ENCODE measurements around the gene VSTM4.

Gene VSTM4

DNA sequence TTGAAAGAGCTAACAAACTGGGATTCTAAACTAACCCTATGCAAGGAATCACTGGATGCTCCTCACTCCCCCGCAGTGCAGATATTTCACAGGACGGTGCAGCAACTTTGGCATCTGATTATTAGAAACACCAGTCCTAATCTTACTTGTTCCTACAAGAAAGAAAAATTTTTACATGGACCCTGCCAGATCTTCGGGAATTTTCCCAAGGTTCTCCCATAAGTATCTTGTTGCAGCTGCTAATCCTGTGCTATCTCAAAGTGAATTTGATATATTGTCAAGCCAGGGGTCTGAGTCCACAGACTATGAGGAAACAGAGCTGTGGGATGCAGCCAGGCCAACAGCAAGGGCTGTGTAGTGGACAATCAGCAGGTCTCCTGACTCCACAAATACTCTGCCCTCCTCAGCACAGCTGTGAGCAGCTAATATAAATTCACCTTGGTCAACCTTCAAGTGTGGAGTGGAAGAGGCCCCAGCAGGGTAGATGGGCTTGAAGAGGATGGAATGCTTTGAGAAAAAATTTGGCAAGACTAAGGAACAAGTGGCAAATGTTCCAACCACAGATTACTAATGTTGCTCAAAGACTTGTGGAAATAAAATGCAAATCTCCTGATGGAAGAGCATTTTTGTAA, 25.6 kb downstream of the VSTM4 start:
- Histone ChIP-seq H2BK120ac (ENCODE audit: low read depth, low read length) (no peak overlapping the region), H3K79me1 (replicated peaks; ENCODE audit: low read length, poor library complexity, severe bottlenecking) (no peaks in the 10 kb centered on the region), H4K91ac (ENCODE audit: low read length) (no peak overlapping the region), H3K4ac (ENCODE audit: low read depth in 1 of 2, low read length in 2 of 2) (no peak overlapping the region), H3K4me2 (ENCODE audit: low read length, poor library complexity, severe bottlenecking) (no peak overlapping the region), H3K9me3 (ENCODE audit: control insufficient read depth, low read length) (peaks cover 18% of the 10 kb centered on the region), H3K23ac (ENCODE audit: low read length in 2 of 2) (no peak overlapping the region), H4K8ac (ENCODE audit: low read length) (no peak overlapping the region), H3K27ac (ENCODE audit: low read length, poor library complexity, severe bottlenecking) (no peak overlapping the region), H3K36me3 (ENCODE audit: control insufficient read depth in 1 of 2, insufficient read depth in 2 of 2, low read depth in 1 of 2, low read length in 2 of 2) (peaks cover 0 to 25% of the 10 kb centered on the region in 2 experiments), H2AFZ (ENCODE audit: low read depth, low read length) (no peak overlapping the region), H3K4me1 (ENCODE audit: control insufficient read depth, insufficient read depth, low read depth, low read length) (no peaks in the 10 kb centered on the region), H2BK5ac (ENCODE audit: low read depth, low read length, poor library complexity, severe bottlenecking) (no peak overlapping the region), H2AK5ac (ENCODE audit: low read length, severe bottlenecking) (no peak overlapping the region), H3K27me3 (ENCODE audit: control insufficient read depth in 1 of 2, insufficient read depth in 1 of 2, low read length in 2 of 2) (no peaks in the 10 kb centered on the region), H3K9ac (ENCODE audit: low read length) (no peak overlapping the region), H3K18ac (ENCODE audit: low read depth in 1 of 2, low read length in 2 of 2) (no peak overlapping the region), H2BK15ac (ENCODE audit: low read depth, poor library complexity, severe bottlenecking) (no peak overlapping the region), H3K14ac (ENCODE audit: low read length in 2 of 2) (no peak overlapping the region), H3K4me3 (ENCODE audit: insufficient read depth in 1 of 2, low read depth in 1 of 2, low read length in 2 of 2) (no peak overlapping the region), H2BK12ac (ENCODE audit: low read length in 2 of 2) (no peak overlapping the region)
- peak; percentile 0 for DNase-seq
- 82% methylated on average over 3 of the region's 3 CpGs for WGBS

- Histone ChIP-seq H3K79me1 (replicated peaks; ENCODE audit: low read length, poor library complexity, severe bottlenecking) (no peaks in the 10 kb centered on the region), H4K91ac (ENCODE audit: low read length) (no peak overlapping the region), H3K4me2 (ENCODE audit: low read length, poor library complexity, severe bottlenecking) (no peak overlapping the region), H3K9me3 (ENCODE audit: control insufficient read depth, low read length) (peaks cover 18% of the 10 kb centered on the region), H3K4me3 (ENCODE audit: insufficient read depth in 1 of 2, low read depth in 1 of 2, low read length in 2 of 2) (no peak overlapping the region), H2BK120ac (ENCODE audit: low read depth, low read length) (no peak overlapping the region), H2BK12ac (ENCODE audit: low read length in 2 of 2) (no peak overlapping the region), H3K18ac (ENCODE audit: low read depth in 1 of 2, low read length in 2 of 2) (no peak overlapping the region), H2AFZ (ENCODE audit: low read depth, low read length) (no peak overlapping the region), H3K9ac (ENCODE audit: low read length) (no peak overlapping the region), H3K4me1 (ENCODE audit: control insufficient read depth, insufficient read depth, low read depth, low read length) (no peaks in the 10 kb centered on the region), H3K4ac (ENCODE audit: low read depth in 1 of 2, low read length in 2 of 2) (no peak overlapping the region), H2AK5ac (ENCODE audit: low read length, severe bottlenecking) (no peak overlapping the region), H4K8ac (ENCODE audit: low read length) (no peak overlapping the region), H2BK15ac (ENCODE audit: low read depth, poor library complexity, severe bottlenecking) (no peak overlapping the region), H3K36me3 (ENCODE audit: control insufficient read depth in 1 of 2, insufficient read depth in 2 of 2, low read depth in 1 of 2, low read length in 2 of 2) (peaks cover 0 to 30% of the 10 kb centered on the region in 2 experiments), H2BK5ac (ENCODE audit: low read depth, low read length, poor library complexity, severe bottlenecking) (no peak overlapping the region), H3K27me3 (ENCODE audit: control insufficient read depth in 1 of 2, insufficient read depth in 1 of 2, low read length in 2 of 2) (no peaks in the 10 kb centered on the region), H3K14ac (ENCODE audit: low read length in 2 of 2) (no peak overlapping the region), H3K23ac (ENCODE audit: low read length in 2 of 2) (no peak overlapping the region), H3K27ac (ENCODE audit: low read length, poor library complexity, severe bottlenecking) (no peak overlapping the region)
- no peak for DNase-seq
- 61% methylated on average over 1 of the region's 2 CpGs for WGBS
These were observed 26.2 kb downstream of the VSTM4 start for GRCh38 chr10:49089152-49089551.

GRCh38 chr10:49086889-49087288, 28.4 kb downstream of the VSTM4 start:
- H2AK5ac ChIP-seq (ENCODE audit: low read length, severe bottlenecking), result no peak overlapping the region
- no peak overlapping the region for H3K18ac ChIP-seq (ENCODE audit: low read depth in 1 of 2, low read length in 2 of 2)
- no peak overlapping the region for H3K27ac ChIP-seq (ENCODE audit: low read length, poor library complexity, severe bottlenecking)
- peaks cover 0 to 3% of the 10 kb centered on the region in 2 experiments for H3K27me3 ChIP-seq (ENCODE audit: control insufficient read depth in 1 of 2, insufficient read depth in 1 of 2, low read length in 2 of 2)
- peaks cover 18% of the 10 kb centered on the region for H3K9me3 ChIP-seq (ENCODE audit: control insufficient read depth, low read length)
- H2BK15ac ChIP-seq (ENCODE audit: low read depth, poor library complexity, severe bottlenecking), result no peak overlapping the region
- H3K4me2 ChIP-seq (ENCODE audit: low read length, poor library complexity, severe bottlenecking), result no peak overlapping the region
- no peak overlapping the region for H3K4me3 ChIP-seq (ENCODE audit: insufficient read depth in 1 of 2, low read depth in 1 of 2, low read length in 2 of 2)
- peaks cover 1% of the 10 kb centered on the region for H3K4me1 ChIP-seq (ENCODE audit: control insufficient read depth, insufficient read depth, low read depth, low read length)
- H2AFZ ChIP-seq (ENCODE audit: low read depth, low read length), result no peak overlapping the region
- no peak overlapping the region for H3K23ac ChIP-seq (ENCODE audit: low read length in 2 of 2)
- no peak overlapping the region for H3K9ac ChIP-seq (ENCODE audit: low read length)
- no peak for DNase-seq
- no peak overlapping the region for H2BK12ac ChIP-seq (ENCODE audit: low read length in 2 of 2)
- no peak overlapping the region for H2BK5ac ChIP-seq (ENCODE audit: low read depth, low read length, poor library complexity, severe bottlenecking)
- no peaks in the 10 kb centered on the region for H3K79me1 ChIP-seq (replicated peaks; ENCODE audit: low read length, poor library complexity, severe bottlenecking)
- 70% methylated on average over 3 of the region's 3 CpGs for WGBS
- H4K8ac ChIP-seq (ENCODE audit: low read length), result no peak overlapping the region
- H4K91ac ChIP-seq (ENCODE audit: low read length), result no peak overlapping the region
- no peak overlapping the region for H3K4ac ChIP-seq (ENCODE audit: low read depth in 1 of 2, low read length in 2 of 2)
- H3K36me3 ChIP-seq (ENCODE audit: control insufficient read depth in 1 of 2, insufficient read depth in 2 of 2, low read depth in 1 of 2, low read length in 2 of 2), result peaks cover 0 to 31% of the 10 kb centered on the region in 2 experiments
- no peak overlapping the region for H3K14ac ChIP-seq (ENCODE audit: low read length in 2 of 2)
- H2BK120ac ChIP-seq (ENCODE audit: low read depth, low read length), result no peak overlapping the region

DNA sequence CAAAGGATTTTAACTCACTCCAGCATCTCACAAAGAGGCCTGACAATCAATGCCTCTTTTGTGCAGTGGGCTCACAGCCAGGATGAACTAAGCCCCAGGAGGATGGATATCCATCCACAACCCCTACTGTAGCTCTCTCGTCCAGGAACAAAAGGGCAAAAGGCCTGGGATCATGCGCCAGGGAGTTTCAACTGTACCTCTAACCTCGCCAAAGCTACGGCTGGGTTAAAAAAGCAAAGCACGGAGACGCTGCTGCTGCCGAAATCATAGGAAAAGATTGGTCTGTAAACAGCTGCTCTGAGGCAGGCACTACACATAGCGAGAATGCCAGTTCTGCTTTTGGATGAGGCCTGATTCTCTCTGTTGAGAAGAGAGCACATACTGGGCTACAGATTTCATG, 32.1 kb downstream of the VSTM4 start:
- Histone ChIP-seq H2BK120ac (ENCODE audit: low read depth, low read length) (no peak overlapping the region), H3K27me3 (ENCODE audit: control insufficient read depth in 1 of 2, insufficient read depth in 1 of 2, low read length in 2 of 2) (peaks cover 4 to 9% of the 10 kb centered on the region in 2 experiments), H3K36me3 (ENCODE audit: control insufficient read depth in 1 of 2, insufficient read depth in 2 of 2, low read depth in 1 of 2, low read length in 2 of 2) (peaks cover 0 to 23% of the 10 kb centered on the region in 2 experiments), H2BK15ac (ENCODE audit: low read depth, poor library complexity, severe bottlenecking) (no peak overlapping the region), H3K79me1 (replicated peaks; ENCODE audit: low read length, poor library complexity, severe bottlenecking) (no peaks in the 10 kb centered on the region), H2AK5ac (ENCODE audit: low read length, severe bottlenecking) (no peak overlapping the region), H2BK5ac (ENCODE audit: low read depth, low read length, poor library complexity, severe bottlenecking) (no peak overlapping the region), H3K9ac (ENCODE audit: low read length) (no peak overlapping the region), H2BK12ac (ENCODE audit: low read length in 2 of 2) (no peak overlapping the region), H3K4ac (ENCODE audit: low read depth in 1 of 2, low read length in 2 of 2) (no peak overlapping the region), H3K4me2 (ENCODE audit: low read length, poor library complexity, severe bottlenecking) (no peak overlapping the region), H3K23ac (ENCODE audit: low read length in 2 of 2) (no peak overlapping the region), H4K8ac (ENCODE audit: low read length) (no peak overlapping the region), H3K27ac (ENCODE audit: low read length, poor library complexity, severe bottlenecking) (no peak overlapping the region), H3K14ac (ENCODE audit: low read length in 2 of 2) (no peak overlapping the region), H4K91ac (ENCODE audit: low read length) (no peak overlapping the region), H2AFZ (ENCODE audit: low read depth, low read length) (no peak overlapping the region), H3K4me1 (ENCODE audit: control insufficient read depth, insufficient read depth, low read depth, low read length) (peaks cover 6% of the 10 kb centered on the region), H3K18ac (ENCODE audit: low read depth in 1 of 2, low read length in 2 of 2) (no peak overlapping the region), H3K9me3 (ENCODE audit: control insufficient read depth, low read length) (peaks cover 18% of the 10 kb centered on the region), H3K4me3 (ENCODE audit: insufficient read depth in 1 of 2, low read depth in 1 of 2, low read length in 2 of 2) (no peak overlapping the region)
- DNase-seq, result no peak
- 85% methylated on average over 8 of the region's 8 CpGs for WGBS

All from mesenchymal stem cell (in vitro differentiated cells and primary cell).